KOPT-K1 (cell line): Measurements from ENCODE around the gene SFT2D1.
"Not testable (repeated sequence)": the region's sequence is repeated elsewhere in the genome, so short reads cannot be mapped to it uniquely, and the experiment has no call there.

Source experiments
- H3K27ac ChIP-seq: fragments of 200-600 bp; sonication (generic); 2 replicates; pipeline ENCODE4 v1.5.1; 2016; ENCODE audit warnings: antibody characterized with exemption, mild to moderate bottlenecking, low read depth, low read length; ENCODE audit not compliant: poor library complexity, severe bottlenecking
- H3K36me3 ChIP-seq: fragments of 200-600 bp; sonication (generic); 2 replicates; pipeline ENCODE4 v1.5.1; 2017; ENCODE audit warnings: antibody characterized with exemption, mild to moderate bottlenecking, low read length, moderate library complexity; ENCODE audit not compliant: insufficient read depth
- H3K9me3 ChIP-seq: fragments of 200-600 bp; sonication (generic); 2 replicates; pipeline ENCODE4 v1.5.1; 2017; ENCODE audit warnings: antibody characterized with exemption, low read length, mild to moderate bottlenecking; ENCODE audit not compliant: insufficient read depth, poor library complexity, severe bottlenecking

Gene SFT2D1

DNA sequence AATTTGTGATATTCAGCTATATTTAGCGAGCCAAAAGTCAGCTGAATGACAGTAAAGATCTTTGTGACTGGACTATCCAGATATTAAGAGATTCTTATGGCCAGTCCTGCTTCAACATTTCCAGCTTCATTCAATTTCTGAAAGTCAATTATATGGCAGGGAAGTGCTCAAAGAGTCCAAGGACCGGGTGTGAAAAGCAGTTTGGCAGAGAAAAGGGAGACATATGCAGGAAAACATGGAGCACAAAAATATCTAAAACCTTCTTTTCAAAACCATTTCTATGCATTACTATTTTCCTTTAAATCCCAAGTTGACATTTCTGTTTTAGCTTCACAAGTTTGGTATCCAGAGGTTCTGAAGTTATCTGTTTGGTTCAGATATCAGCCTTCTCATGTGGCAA, 35.4 kb upstream of the SFT2D1 start:
- Histone ChIP-seq H3K36me3 (no peaks in the 10 kb centered on the region), H3K9me3 (no peaks in the 10 kb centered on the region), H3K27ac (no peak overlapping the region)

DNA sequence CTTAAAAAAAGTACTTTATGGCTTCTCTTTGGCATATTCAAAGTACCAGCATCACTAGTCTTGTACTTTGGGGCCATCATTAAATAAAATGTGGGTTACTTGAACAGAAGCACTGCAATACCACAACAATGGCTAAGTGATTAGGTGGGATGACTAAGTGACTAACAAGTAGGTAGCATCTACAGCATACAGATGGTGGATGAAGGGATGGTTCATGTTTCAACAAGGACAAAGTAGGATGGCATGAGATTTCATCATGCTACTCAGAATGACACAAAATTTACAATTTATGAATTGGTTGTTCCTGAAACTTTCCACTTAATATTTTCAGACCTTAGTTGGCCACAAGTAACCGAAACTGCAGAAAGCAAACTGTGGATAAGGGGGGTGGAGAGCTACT, 32.7 kb upstream of the SFT2D1 start:
- H3K36me3 ChIP-seq = no peaks in the 10 kb centered on the region
- H3K27ac ChIP-seq = no peak overlapping the region
- H3K9me3 ChIP-seq = no peaks in the 10 kb centered on the region

DNA sequence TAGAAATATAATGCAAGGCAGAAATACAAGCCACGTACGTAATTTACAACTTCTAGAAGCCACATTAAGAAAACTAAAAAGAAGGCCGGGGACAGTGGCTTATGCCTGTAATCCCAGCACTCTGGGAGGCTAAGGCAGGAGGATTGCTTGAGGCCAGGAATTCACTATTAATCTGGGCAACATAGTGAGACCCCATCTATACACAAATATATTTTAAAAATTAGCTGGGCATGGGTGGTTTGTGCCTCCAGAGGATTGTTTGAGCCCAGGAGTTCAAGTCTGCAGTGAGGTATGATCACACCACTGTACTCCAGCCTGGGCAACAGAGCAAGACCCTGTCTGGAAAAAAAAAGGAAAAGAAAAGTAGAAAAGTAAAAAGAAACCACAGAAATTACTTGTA, 28.1 kb upstream of the SFT2D1 start:
- no peak overlapping the region for H3K27ac ChIP-seq
- H3K36me3 ChIP-seq = peaks cover 12% of the 10 kb centered on the region
- H3K9me3 ChIP-seq = no peaks in the 10 kb centered on the region

DNA sequence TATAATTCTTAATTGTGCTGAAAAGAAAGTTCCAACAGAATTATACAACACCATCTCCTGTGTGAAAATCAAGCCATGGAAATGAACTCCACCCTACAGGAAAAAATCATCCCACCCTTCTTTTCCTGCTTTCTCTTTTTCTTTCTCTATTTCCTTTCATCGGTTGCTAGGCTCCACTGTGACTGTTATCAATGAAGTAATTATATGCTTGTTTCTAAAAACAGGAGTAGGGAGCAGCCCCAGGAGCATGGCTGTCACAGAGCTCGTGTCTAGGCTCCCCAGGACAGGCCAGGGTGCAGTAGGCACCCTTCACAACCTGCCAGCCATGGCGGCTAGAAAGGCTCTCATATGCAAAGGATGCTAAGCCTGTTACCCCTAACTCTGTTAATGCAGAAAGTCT, 27.4 kb upstream of the SFT2D1 start:
- Histone ChIP-seq H3K27ac (no peak overlapping the region), H3K9me3 (no peaks in the 10 kb centered on the region), H3K36me3 (peaks cover 19% of the 10 kb centered on the region)

DNA sequence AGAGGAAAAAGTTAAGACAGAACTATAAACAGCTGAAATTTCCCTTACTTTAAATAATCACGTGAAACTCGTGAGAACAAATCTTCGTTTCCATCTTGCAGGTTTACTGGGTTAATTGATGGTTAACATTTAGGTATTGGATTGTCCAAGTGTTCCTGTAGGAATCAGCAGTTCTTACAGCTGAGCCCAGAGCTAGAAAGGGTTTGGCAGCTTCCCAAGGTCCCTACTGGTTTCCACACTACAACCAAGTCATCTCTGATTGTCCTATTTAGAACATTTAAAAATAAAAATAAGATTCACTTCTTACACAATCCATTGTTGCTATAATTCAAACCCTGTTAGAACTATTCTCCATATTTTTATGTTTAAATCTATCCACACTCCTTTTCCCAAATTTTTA, 24.6 kb upstream of the SFT2D1 start:
- Histone ChIP-seq H3K9me3 (no peaks in the 10 kb centered on the region), H3K36me3 (peaks cover 35% of the 10 kb centered on the region), H3K27ac (no peak overlapping the region)

DNA sequence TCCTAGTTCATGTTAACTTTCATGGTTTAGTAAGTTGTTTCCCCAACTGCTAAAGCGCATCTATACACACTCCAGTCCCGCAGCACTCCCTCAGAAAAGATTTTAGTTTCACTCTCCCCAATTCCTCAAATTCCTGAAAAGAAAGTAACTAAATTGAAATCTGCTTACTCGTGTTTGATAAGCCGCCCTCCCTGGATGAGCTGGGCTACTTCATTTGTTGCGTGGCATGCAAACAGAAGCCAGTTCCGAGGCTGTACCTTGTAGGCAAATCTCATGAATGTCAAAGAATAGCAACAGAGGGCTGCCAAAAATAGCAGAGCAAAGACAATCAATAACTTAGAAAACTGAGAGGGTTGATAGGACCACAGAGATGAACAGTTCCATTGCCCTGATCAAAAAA, 23.5 kb upstream of the SFT2D1 start:
- Histone ChIP-seq H3K27ac (no peak overlapping the region), H3K36me3 (peaks cover 35% of the 10 kb centered on the region), H3K9me3 (no peaks in the 10 kb centered on the region)

DNA sequence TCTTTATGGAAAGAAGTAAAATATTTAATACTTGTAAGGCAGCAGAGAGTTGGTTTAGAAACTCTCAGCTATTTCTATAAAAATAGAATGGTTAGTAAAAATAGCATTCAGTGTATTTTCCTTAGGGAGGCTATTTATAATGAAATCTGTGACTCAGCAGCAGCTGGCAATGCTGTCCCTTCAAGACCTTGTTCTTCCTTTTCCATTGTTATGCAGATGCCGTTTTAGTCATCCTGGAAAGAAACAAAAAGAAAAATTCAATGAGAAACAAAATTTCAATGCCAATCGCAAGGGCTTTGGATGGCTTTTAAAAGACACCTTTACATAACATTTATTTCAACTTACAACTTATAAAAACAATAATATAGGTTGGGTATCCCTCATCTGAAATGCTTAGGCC, 22.9 kb upstream of the SFT2D1 start:
- Histone ChIP-seq H3K27ac (no peak overlapping the region), H3K36me3 (peaks cover 35% of the 10 kb centered on the region), H3K9me3 (no peaks in the 10 kb centered on the region)

DNA sequence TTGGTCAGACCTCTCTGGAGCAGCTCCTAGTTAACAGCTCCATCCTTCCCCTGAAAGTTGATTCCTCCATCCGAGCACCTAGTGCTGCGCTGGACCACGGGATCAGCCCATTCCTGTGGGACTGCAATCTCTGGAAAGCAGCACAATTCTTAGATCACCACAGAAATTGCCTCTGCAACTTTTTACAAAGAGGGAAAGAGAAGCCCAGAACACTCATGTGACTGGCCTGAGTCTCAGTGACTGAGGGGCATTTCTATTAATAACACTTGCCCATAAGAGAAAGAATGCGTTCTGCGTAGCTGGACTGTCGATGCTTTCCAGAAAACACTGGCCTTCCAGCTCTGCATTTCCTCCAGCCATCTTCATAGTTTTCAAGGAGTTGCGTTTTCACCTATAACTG, 22.1 kb upstream of the SFT2D1 start:
- Histone ChIP-seq H3K36me3 (peaks cover 35% of the 10 kb centered on the region), H3K9me3 (no peaks in the 10 kb centered on the region), H3K27ac (no peak overlapping the region)

DNA sequence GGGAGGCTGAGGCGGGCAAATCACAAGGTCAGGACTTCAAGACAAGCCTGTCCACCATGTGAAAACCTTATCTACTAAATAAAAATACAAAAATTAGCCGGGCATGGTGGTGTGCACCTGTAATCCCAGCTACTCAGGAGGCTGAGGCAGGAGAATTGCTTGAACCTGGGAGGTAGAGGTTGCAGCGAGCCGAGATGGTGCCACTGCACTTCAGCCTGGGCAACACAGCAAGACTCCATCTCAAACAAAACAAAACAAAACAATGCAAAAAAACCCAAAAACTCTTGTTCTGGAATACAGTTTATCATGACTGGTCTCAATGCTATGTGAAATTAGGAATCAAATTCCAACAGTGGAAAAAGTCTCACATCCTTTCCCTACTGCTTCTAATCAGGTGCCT, 20.1 kb upstream of the SFT2D1 start:
- H3K9me3 ChIP-seq, H3K27ac ChIP-seq: not testable (repeated sequence)
- peaks cover 35% of the 10 kb centered on the region for H3K36me3 ChIP-seq

DNA sequence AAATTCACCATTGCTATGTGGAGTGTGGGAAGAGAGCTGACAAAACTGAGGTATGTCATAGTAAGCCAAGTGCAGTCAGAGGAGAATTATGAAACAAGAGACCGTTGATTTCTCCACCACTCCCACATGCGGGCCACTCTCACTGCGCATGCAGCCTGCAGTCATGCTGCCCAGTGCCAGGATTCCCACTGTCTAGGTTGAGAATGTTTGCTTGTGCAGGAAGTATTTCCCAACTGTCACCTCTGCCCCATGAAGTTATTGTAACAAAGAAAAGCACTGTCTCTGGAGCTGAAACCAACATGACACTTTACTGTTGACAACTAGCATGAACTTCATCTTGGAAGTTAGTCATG, 18.7 kb upstream of the SFT2D1 start:
- H3K36me3 ChIP-seq = peaks cover 29% of the 10 kb centered on the region
- no peak overlapping the region for H3K27ac ChIP-seq
- no peaks in the 10 kb centered on the region for H3K9me3 ChIP-seq

DNA sequence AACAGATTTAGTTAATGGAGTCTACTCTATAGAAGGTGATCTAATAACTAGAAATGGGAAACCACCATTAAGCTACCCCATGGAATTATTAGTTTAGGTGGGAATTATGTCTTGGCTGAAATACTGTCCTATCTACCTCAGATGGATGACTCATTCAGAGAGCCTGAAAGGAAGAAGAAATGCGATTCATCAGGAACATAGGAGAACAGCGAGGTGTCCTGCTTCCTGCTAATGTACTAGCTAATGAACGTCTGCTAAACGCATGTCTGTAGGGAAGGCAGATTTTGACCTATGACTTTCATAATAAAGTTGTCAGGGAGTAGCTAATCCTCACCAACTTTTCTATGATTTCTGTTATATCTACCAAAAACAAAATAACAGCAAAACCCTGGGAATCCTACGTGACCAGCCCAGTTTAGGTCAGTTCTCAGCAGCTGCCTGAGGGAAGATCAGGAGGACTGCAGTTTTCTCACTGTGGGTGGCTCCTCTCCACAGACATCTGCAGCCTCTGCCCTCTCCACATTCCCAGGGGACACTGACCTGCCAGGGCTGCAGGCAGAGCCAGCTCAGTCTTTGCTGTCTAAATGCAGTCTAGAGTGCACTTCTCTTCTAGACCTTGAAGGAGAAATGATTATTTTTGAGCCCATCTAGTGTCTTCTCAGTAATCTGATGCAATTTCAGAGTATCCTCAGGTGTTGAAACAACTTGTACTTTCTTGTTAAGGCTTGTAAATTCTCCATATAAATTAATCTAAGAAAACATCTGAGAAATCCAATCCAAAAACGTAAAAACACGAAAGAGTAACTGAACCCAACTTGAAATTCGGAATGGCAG, 18.1 kb upstream of the SFT2D1 start:
- H3K9me3 ChIP-seq = no peaks in the 10 kb centered on the region
- no peak overlapping the region for H3K27ac ChIP-seq
- peaks cover 23% of the 10 kb centered on the region for H3K36me3 ChIP-seq

DNA sequence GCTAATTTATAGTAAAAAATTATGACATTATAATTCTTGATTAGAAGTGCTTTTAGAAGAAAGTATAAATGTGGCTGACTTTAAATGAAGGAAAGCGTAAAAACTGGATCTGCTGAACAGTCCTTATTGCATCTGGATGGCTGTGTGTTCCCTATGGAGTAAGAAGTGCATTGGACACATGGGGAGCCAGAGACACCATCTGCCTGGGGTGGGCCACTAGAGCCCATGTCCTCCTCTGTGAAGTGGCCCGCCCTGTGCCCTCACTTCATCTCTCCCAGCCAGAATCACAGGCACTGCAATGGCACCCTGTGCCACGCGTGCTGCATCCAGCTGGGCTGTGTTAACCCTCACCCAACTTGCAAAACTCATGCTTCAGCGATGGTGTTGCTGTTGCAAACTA, 13.2 kb upstream of the SFT2D1 start:
- Histone ChIP-seq H3K36me3 (no peaks in the 10 kb centered on the region), H3K9me3 (peaks cover 2% of the 10 kb centered on the region), H3K27ac (no peak overlapping the region)

DNA sequence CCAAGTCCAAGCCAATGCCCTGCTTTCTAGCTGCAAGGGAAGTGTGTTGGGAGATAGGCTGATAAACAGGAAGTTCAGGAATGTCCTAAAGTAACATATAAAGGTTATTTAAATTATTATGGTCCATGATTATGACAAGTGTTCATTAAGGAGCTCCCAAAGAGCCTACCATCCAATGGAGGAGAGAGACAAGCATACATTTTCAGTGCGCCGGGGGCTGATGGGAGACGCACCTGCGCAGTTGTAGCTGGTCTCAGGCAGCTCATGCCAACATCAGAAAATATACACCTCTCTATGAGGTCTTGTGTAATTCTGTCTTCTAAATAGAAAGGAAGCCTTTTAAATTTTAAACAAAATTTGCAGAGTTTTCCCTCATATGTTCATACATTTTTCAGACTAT, 12.6 kb upstream of the SFT2D1 start:
- H3K36me3 ChIP-seq = no peaks in the 10 kb centered on the region
- peaks cover 4% of the 10 kb centered on the region for H3K9me3 ChIP-seq
- no peak overlapping the region for H3K27ac ChIP-seq

DNA sequence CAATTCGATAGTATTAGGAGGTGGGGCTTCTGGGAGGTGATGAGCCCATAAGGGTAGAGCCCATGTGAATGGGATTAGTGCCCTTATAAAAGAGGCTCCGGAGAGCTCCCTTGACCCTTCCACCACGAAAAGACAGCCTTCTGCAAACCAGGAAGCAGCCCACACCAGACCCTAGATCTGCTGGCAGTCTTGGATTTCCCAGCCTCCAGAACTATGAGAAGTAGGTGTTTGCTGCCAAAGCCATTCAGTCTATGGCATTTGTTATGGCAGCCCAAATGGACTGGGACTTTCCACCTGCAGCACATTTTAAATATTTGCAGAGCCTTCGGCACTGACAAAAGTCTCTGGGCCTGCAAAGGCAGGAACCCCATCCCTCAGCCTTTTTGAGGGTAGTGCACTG, 11.8 kb upstream of the SFT2D1 start:
- H3K36me3 ChIP-seq = no peaks in the 10 kb centered on the region
- H3K9me3 ChIP-seq = peaks cover 10% of the 10 kb centered on the region
- no peak overlapping the region for H3K27ac ChIP-seq

DNA sequence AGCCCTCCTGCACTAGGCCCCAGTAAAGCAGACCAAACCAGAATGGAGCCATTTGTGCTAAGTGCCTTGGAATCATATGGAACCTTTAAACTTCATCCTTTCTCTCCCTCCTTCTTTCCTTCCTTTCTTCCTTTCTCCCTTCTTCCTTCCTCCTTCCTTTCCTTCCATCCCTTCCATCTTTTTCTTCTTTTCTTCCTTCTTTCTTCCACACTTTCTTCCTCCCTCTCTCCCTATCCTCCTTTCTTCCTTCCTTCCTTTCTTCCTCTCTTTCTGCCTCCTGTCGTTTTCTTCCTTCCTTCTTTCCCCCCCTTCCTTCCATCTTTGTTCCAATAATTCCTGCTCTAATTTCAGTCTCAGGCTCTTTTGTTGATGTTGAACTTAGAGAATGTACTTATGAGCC, 11.2 kb upstream of the SFT2D1 start:
- Histone ChIP-seq H3K27ac (no peak overlapping the region), H3K36me3 (no peaks in the 10 kb centered on the region), H3K9me3 (peaks cover 10% of the 10 kb centered on the region)

DNA sequence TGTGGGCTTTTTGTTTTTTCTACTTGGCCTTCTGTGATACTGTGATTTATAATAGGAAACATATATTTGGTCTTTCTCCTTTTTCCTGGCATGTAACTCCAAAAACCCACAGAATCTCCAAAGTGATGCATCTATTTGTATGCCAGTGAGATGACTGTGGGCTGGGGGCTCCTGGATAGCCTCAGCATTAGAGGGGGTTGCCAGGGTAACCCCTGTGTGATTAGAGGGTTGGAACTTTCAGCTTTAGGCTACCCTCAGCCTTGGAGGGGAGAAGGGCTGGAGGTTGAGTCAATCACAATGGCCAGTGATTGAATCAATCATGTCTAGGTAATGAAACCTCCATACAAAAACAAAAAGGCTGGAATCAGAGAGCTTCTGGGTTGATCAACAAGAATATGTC, 10.6 kb upstream of the SFT2D1 start:
- H3K36me3 ChIP-seq = no peaks in the 10 kb centered on the region

More for the DNA sequence above, 10.6 kb upstream of the SFT2D1 start:
- peaks cover 10% of the 10 kb centered on the region for H3K9me3 ChIP-seq
- H3K27ac ChIP-seq = no peak overlapping the region
